HG02970 (cell line): ENCODE measurements around the gene ARHGAP44.

Experiments
- ATAC-seq: cut with Tn5 transposase; IDR thresholded peaks from one replicate; pipeline ENCODE4 v1.9.1; 2021; ENCODE audit warnings: mild to moderate bottlenecking, moderate library complexity, moderate number of reproducible peaks; ENCODE audit not compliant: unreplicated experiment, low FRiP score

Gene ARHGAP44

DNA sequence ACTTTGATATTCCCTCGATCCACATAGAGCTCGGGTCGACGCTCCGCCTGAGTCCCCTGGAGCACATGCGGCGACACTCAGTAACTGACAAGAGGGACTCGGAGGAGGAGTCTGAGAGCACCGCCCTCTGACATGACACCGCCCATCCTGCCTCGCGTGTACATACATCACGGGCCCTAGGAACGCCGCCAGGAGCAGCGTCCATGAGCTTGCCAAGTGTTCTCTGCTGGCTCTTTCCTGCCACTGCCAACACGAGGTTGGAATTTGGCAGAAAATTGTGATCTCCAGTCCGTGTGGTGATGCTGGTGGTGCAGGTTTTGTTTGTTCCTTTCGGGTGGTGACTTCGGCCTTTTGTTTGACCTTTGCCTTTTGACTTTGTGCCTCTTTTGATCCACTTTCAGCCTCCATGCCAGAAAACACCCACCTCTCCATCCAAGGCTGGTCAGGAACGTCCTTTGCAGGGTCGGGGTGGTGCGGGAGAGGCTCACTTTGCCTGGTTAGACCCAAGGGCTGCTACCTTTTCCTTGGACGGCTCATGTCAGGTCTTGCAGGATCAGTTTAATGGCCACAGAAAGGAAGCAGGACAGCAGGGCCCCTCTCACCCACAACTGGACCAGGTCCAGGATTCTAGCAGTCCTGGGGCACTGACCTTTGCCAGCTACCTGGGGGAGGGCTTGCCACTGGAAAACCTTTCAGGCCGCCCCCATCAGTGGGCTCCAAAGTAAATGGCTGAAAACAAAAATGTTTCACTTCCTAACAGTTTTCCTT lies 200.9 kb downstream of the ARHGAP44 start:
- no peak for ATAC-seq

DNA sequence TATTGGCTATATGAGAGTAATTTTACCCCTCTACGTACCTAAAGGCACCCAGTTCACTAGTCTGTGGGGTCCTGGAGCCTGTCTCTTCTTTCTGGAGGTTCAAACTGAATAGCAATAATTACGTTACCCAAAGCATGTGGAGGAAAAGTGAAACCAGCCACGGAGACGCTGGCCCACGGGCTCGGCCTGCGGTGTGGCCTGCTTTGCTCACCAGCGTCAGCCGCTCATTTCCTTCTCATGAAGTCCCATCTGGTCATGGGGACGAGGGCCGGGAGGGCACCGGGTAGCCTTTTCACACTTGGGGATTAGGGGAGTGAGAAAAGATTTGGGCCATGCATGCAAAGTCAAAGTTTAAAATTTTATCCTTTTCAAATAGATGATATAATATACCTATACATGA lies 201.6 kb downstream of the ARHGAP44 start:
- ATAC-seq: no peak

GRCh38 chr17:12992676-12993075 lies 203.4 kb downstream of the ARHGAP44 start:
- ATAC-seq: no peak

DNA sequence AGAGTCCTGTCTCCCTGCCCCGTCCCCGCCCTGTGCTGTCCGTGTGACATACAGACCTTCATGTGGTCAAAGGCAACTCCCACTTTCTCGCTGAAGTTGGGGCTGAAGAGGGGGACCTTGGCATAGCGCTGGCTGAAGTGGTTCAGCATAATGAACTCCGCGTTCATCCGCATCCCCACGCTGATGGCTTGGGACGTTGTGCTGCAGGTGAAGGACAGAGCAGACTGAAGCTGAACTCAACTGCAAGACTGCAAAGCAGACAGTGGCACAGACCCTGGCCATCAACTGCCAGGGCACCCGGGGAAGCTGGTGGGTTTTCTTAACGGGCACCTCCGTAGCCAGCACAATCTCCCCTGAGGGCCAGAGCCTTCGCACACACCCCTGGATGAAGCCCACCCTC lies 204.3 kb downstream of the ARHGAP44 start:
- ATAC-seq: no peak

GRCh38 chr17:12994341-12995074 lies 205.2 kb downstream of the ARHGAP44 start:
- no peak for ATAC-seq

DNA sequence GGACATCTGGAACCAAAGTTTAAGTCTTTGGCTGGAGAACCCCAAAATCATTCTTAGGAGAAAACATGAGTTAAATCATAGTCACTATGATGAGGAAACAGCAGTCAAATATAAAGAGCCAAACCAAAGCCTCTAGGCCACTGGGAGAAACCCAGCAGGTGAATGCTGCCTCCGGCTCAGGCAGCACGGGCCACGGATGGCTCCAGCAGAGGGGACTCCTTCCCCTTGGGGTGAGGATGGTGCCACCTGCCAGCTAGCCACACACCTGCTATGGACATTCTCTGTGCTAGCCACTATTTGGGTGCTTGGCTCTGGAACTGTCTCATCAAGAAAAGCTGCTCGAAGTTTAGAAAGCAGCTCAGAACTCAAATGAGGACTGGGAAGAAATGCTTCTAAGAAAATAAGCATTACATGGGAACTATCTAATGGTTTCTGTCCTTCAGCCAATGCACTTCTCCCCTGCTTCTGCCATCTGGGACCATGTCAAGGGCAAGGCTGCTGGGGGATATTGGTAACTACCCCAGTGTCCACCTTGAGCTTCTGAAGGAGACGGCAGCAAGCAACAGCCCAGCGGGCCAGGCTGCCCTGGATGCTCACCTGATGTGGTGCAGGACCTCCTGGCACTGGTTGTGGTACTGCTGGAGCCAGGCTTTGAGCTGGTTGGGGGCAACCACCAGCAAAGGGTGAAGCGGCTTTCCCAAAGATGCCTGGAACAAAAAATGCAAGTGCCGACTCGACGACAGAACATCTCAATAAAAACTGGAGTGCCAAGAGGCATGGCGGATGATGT lies 206.0 kb downstream of the ARHGAP44 start:
- no peak for ATAC-seq

DNA sequence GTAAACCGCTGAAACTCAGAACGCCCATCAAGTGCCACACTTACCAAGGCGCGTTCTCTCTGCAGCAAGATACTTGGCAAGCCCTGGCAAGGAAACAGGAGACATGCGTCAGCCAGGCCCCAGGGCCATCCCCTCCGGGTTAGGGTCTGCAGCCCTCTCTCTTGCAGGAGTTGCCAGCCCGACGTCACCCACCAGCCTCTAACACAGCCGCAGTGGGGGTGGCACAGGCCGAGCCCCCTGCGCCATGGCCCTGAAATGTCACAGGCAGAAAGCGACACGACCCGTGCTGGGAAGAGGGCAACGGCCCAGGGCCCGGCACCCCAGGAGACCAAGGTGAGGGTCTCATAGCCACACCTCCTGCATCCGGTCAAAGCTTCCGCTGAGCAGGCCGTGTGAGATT lies 206.6 kb downstream of the ARHGAP44 start:
- no peak for ATAC-seq

DNA sequence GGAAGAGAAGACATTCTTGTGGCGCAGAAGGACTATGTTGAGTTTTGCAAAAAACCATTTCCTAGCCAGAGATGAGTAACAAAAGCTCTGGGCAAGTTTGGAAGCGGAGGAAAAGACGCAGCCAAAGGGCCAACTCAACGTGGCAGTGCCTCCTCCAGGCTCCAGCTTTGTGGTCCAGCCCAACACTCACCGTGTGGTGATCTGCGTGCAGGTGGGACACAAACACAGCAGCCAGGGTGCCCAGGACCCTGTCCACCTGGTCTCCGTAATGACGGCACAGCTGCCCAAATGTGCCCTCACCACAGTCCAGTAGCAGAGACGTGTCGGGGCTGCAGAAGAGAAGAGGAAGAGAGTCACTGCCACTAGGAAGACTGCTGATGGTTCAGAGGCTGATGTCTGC lies 207.1 kb downstream of the ARHGAP44 start:
- no peak for ATAC-seq

GRCh38 chr17:12996941-12997340 lies 207.6 kb downstream of the ARHGAP44 start:
- no peak for ATAC-seq

DNA sequence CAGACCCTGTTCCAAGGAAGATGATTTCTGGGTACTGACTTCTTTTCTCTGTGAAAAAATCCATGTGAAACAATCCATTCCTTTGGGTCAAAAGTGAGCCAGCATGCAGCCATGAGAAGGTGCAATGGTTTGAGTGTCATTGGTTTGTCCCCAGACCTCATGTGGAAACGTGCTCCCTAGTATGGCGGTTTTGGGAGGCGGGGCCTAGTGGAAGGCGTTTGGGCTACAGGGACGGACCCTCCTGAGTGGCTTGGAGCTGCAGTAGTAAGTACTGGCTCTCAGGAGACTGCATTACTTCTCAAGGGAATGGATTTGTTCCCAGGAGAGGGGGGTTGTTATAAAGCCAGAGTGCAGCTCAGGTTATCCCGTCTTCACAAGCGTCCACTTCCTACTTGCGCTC lies 209.2 kb downstream of the ARHGAP44 start:
- ATAC-seq: no peak

DNA sequence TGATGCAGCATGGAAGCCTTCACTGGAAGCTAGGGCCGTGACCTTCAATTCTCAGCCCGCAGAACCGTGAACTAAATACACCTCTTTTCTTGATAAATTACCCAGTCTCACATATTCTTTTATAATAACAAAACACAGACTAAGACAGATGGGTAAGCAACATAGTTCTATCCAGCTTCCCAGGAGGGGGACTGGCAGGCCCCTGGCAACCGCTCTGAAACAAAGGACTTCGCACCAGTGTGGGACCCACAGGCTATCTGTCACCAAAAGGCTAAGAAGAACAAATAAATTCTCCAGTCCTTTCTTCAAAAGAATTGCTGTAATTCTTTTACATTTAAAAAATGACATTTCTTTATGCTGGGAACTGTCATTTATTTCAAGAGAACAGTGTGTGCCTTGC lies 209.6 kb downstream of the ARHGAP44 start:
- no peak for ATAC-seq

DNA sequence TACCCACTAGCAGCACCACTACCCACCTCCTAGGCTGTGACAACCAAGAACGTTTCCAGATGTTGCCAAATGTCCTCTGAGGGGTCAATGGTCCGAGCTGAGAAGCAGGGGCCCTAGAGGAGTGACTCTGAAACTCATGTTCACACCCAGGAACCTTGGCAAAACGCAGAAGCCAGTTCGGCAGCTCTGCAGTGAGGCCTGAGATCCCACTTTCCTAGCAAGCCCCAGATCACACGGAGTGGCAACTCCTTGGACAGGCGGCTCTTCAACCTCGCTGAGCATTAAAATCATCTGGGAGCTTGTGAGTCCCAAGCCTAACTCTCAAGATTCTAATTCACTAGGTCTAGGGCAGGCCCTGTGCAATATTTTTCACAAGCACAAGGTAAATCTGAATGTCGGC lies 211.3 kb downstream of the ARHGAP44 start:
- ATAC-seq: no peak

DNA sequence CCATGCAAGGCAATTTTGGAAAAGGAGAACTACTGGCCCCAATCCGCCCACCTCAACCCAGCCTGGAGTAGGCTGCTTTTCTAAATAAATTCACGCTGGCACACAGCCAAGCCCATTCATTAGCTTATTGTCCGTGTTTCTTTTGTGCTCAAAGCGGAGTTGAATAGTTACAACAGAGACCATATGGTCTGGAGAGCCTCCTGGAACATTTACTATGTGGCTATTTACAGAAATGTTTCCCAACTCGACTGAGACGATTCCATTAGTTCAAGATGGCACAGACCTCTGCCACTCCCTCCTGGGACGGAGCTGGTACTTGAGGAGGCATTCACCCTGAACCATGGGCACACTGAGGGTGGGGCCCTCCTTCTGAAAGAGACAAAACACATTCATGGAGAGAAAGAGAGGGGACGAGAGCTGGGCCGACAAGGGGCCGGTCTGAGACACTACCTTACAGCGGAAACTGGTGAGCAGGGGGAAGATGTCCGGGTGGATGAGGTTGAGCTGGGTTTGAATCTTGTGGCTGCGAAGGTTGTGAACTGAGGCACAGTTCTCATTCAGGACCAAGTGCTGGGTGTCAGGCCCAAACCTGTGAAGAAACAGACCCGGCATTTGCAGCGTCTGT lies 212.8 kb downstream of the ARHGAP44 start:
- no peak for ATAC-seq

- no peak for ATAC-seq
These were observed 213.6 kb downstream of the ARHGAP44 start for GRCh38 chr17:13002761-13003453.

DNA sequence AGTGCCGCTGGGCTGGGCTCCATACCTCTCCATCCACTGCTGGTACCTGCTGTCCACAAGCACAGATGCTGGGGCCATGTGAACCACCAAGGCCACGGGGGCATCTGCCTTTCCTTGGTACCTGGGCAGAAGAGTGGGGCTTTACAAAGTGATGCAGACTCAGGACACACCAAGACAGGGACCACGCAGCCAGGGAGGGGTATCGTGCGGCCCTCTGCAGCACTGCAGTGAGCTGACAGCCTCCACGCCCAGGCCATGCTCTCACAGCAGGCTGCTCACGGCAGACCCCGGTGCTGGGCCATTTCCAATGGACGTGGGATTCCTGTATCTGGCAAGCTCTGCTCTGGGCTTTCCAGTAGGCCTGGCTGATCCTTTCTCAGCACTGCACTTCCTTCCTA lies 214.2 kb downstream of the ARHGAP44 start:
- no peak for ATAC-seq

DNA sequence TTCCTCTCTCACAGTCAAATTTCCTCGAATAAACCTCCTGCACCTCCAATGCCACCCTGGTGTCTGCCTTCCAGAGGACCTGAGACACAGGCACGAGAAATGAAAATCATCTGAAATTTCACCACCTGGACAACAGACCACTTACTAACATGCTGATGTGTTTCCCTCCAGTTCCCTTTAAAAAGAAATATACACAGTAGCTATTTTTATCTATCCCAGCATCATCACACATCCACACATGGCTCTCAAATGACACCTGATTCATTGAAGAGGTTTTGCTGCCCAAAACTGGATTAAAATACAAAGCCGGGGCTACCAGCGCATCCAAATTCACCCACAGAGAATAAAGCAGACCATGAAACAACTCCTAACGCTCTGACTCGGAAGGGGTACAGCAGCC lies 214.6 kb downstream of the ARHGAP44 start:
- ATAC-seq: no peak

DNA sequence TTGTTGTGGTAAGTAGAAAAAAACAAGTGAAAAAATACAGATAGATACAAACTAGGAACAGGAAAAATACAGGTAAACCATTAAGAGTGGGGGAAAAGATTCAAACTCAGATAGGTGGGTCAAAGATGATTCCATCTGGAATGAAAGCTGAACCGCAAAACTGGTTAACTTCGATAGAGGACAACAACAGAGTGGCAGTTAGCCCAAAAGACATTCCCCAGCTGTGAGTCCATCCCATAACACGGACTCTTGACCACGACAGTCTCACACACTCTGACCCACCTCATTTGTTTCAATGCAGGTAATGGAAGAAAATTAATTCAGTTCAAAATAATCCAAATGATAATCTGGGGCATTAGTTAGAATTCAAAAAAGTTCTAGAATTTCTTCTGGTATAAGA lies 215.0 kb downstream of the ARHGAP44 start:
- ATAC-seq: no peak

GRCh38 chr17:13005530-13005929 lies 216.2 kb downstream of the ARHGAP44 start:
- ATAC-seq: no peak

DNA sequence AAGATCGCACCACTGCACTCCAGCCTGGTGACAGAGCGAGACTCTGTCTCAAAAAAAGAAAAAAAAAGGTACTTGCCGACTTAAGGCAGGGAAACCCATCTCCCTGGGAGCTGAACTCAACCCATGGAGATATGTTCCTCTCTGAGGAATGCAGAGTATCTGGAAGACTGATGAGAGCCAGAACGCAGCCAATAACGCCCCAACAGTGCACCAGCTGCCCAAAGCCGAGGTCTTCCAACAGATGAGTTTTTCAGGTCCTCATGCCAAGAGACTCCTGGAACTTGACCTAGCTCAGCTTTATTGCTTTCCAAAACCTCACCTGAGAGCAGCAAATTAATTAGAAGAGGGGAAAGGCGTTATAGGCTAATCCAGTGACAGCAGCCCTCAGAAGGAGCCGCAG lies 219.2 kb downstream of the ARHGAP44 start:
- ATAC-seq: no peak

DNA sequence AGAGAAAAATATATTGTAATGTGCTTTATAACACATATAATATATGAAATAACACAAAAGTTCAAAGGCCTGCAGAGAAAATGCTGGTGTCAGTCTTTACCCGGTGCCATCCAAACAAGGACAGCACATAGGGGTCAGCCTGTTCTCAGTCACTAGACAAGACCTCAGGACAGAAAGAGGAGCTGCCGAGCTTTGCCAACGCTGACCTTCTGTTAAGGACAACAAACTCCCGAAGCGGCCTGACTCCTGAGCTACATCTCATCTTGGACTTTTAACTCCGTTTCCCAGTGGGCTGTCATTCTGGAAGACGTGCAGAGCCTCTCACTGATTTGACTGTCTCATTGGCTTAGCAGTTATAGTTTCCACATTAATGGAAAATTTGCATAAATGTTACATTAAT lies 221.7 kb downstream of the ARHGAP44 start:
- no peak for ATAC-seq
